K562 (cell line): ENCODE data around the gene RELCH. TPM values are rescaled to one million over a fixed set of nuclear protein-coding genes. Genes with fewer than 3 reads are reported as not detected.

ENCODE experiments used
- ATAC-seq: fragments of 200-7000 bp; cut with Tn5 transposase; 3 replicates; pipeline ENCODE4 v1.9.1; 2020; ENCODE audit warnings: moderate library complexity
- BruUV-seq: library from RNA; stranded (reverse); fragments of 400-500 nt; replicated peaks from 2 replicates; lab custom pipeline; 2021; lab: Mats Ljungman, UMichigan
- CTCF ChIA-PET: fragments of 300-600 bp; formaldehyde crosslinking; extraction: SDS; loops from one replicate; lab custom pipeline; 2021; ENCODE audit warnings: low intra/inter-chr PET ratio; lab: Yijun Ruan, JAX
- POLR2A ChIA-PET: fragments of 300-600, 350-650 bp; sonication (Branson Sonifier 250); formaldehyde crosslinking; extraction: SDS; loops from one replicate; lab custom pipeline; 2021; ENCODE audit warnings: antibody characterized with exemption, inconsistent platforms; lab: Yijun Ruan, JAX
- DNase-seq, 4 experiments: peaks; one replicate each; pipeline versions ENCODE4 v3.0.0 to v3.0.0-alpha.2; 2011 to 2018; ENCODE audit warnings: low spot score in 3 of 4, mixed read lengths in 3 of 4; ENCODE audit errors: extremely low read depth in 1 of 4
- FAIRE-seq: peaks from 2 replicates; lab custom pipeline; 2011; peaks lifted over from hg19 to GRCh38; lab: Jason Lieb, UNC
- H2AFZ ChIP-seq: 2 replicates; pipeline ENCODE4 v1.6.0; 2011; ENCODE audit warnings: low read depth, low read length, control low read depth, inconsistent platforms
- H3K27ac ChIP-seq: fragments of 200-600 bp; 3 replicates; pipeline ENCODE4 v1.8.0; 2011; ENCODE audit warnings: low read depth, mild to moderate bottlenecking, control low read depth, inconsistent platforms, low read length, moderate library complexity, mixed read lengths; ENCODE audit errors: extremely low read depth
- H3K27me3 ChIP-seq, 2 experiments: fragments of 300-600 bp in 1 of 2; 2 replicates in 1 of 2; 3 replicates in 1 of 2; pipeline versions ENCODE4 v1.6.0 to v1.8.0; 2011; ENCODE audit warnings: inconsistent platforms in 2 of 2, low read length in 2 of 2, mild to moderate bottlenecking in 1 of 2, mixed read lengths in 1 of 2, moderate library complexity in 1 of 2; ENCODE audit not compliant: control insufficient read depth in 2 of 2, insufficient read depth in 2 of 2
- H3K36me3 ChIP-seq: fragments of 300-600 bp; 3 replicates; pipeline ENCODE4 v1.8.0; 2011; ENCODE audit warnings: mild to moderate bottlenecking, low read length, inconsistent platforms; ENCODE audit not compliant: control insufficient read depth, insufficient read depth
- H3K4me1 ChIP-seq, 2 experiments: fragments of 200-600 bp in 1 of 2; replicated peaks in 1 of 2; 2 replicates in 1 of 2; 3 replicates in 1 of 2; pipeline versions ENCODE4 v1.5.1 to v1.8.0; 2011; ENCODE audit warnings: inconsistent platforms in 2 of 2, low read length in 2 of 2, mild to moderate bottlenecking in 1 of 2, mixed read lengths in 1 of 2, moderate library complexity in 1 of 2; ENCODE audit not compliant: control insufficient read depth in 2 of 2, insufficient read depth in 2 of 2
- H3K4me2 ChIP-seq: 2 replicates; pipeline ENCODE4 v1.6.1; 2011; ENCODE audit warnings: low read length, control low read depth, inconsistent platforms, mixed read lengths; ENCODE audit not compliant: insufficient read depth
- H3K4me3 ChIP-seq: fragments of 200-600 bp; sonication (generic), shearing (Covaris generic); 2 replicates; pipeline ENCODE4 v1.5.1; 2016; ENCODE audit warnings: control low read depth, inconsistent platforms
- H3K79me2 ChIP-seq: fragments of 200-600 bp; 3 replicates; pipeline ENCODE4 v1.8.0; 2011; ENCODE audit warnings: low read length, inconsistent platforms; ENCODE audit not compliant: control insufficient read depth, insufficient read depth
- H3K9ac ChIP-seq, 2 experiments: 2 replicates each; pipeline versions ENCODE4 v1.6.0 to v1.6.1; 2011; ENCODE audit warnings: low read depth in 2 of 2, low read length in 2 of 2, control low read depth in 1 of 2, inconsistent platforms in 1 of 2, mild to moderate bottlenecking in 1 of 2, mixed read lengths in 1 of 2; ENCODE audit not compliant: insufficient read depth in 1 of 2
- H3K9me1 ChIP-seq: one replicate; pipeline ENCODE4 v1.6.0; 2011; ENCODE audit warnings: inconsistent platforms, mild to moderate bottlenecking, low read length, moderate library complexity; ENCODE audit not compliant: control insufficient read depth, insufficient read depth
- H3K9me3 ChIP-seq: replicated peaks from 2 replicates; pipeline ENCODE4 v1.5.1; 2011; ENCODE audit warnings: low read depth, low read length, inconsistent platforms; ENCODE audit not compliant: control insufficient read depth, insufficient read depth
- H4K20me1 ChIP-seq: replicated peaks from 2 replicates; pipeline ENCODE4 v1.6.1; 2011; ENCODE audit warnings: low read length, inconsistent platforms, mixed read lengths; ENCODE audit not compliant: control insufficient read depth, insufficient read depth
- CC2D1A ChIP-seq: fragments of 450-650 bp; IDR thresholded peaks from 2 replicates; pipeline ENCODE4 v1.6.1; 2017; ENCODE audit warnings: mild to moderate bottlenecking
- ELK1 ChIP-seq: sonication (generic); formaldehyde crosslinking; IDR thresholded peaks from 2 replicates; pipeline ENCODE4 v1.8.1; 2022; ENCODE audit warnings: missing genetic modification reagents
- HMGN3 ChIP-seq: IDR thresholded peaks from 2 replicates; pipeline ENCODE4 v1.6.1; 2011; ENCODE audit warnings: borderline replicate concordance, low read depth, mild to moderate bottlenecking, mixed read lengths, low read length; ENCODE audit not compliant: insufficient read length; ENCODE audit errors: extremely low read depth
- HNRNPUL1 ChIP-seq: fragments of 200-400 bp; formaldehyde crosslinking; IDR thresholded peaks from 2 replicates; pipeline ENCODE4 v1.6.1; 2017; ENCODE audit warnings: low read length
- NR1H2 ChIP-seq: sonication (generic); formaldehyde crosslinking; IDR thresholded peaks from 2 replicates; pipeline ENCODE4 v1.4.0; 2020; ENCODE audit warnings: mild to moderate bottlenecking, missing genetic modification reagents
- PCBP2 ChIP-seq: fragments of 200-400 bp; formaldehyde crosslinking; IDR thresholded peaks from 2 replicates; pipeline ENCODE4 v1.6.1; 2018; ENCODE audit warnings: low read length, low read depth, mild to moderate bottlenecking, moderate library complexity; ENCODE audit not compliant: poor library complexity, severe bottlenecking
- POU5F1 ChIP-seq: fragments of 150-350 bp; IDR thresholded peaks from 2 replicates; pipeline ENCODE4 v1.6.1; 2014; ENCODE audit warnings: borderline replicate concordance, low read length, low read depth, mild to moderate bottlenecking; ENCODE audit not compliant: partially characterized antibody
- PRPF4 ChIP-seq: fragments of 200-400 bp; formaldehyde crosslinking; IDR thresholded peaks from one replicate; pipeline ENCODE4 v1.6.1; 2017; ENCODE audit warnings: low read length, low read depth, mild to moderate bottlenecking; ENCODE audit not compliant: insufficient read depth, poor library complexity, severe bottlenecking
- RREB1 ChIP-seq: fragments of 250-450 bp; sonication (Bioruptor Pico); IDR thresholded peaks from 2 replicates; pipeline ENCODE4 v1.4.0; 2020
- STAT5A ChIP-seq: IDR thresholded peaks from 2 replicates; pipeline ENCODE4 v1.6.1; 2012; ENCODE audit warnings: low read length, inconsistent platforms, borderline replicate concordance
- ZNF282 ChIP-seq: sonication (generic); formaldehyde crosslinking; IDR thresholded peaks from 2 replicates; pipeline ENCODE4 v1.8.1; 2023; ENCODE audit warnings: missing genetic modification reagents
- ZSCAN29 ChIP-seq: fragments of 450-650 bp; IDR thresholded peaks from 2 replicates; pipeline ENCODE4 v1.6.1; 2017
- WGBS: fragments of 100-300 bp; shearing (Covaris generic); methylation state at CpG from one replicate; pipeline ENCODE4 v1.1.6; 2016; ENCODE audit warnings: low coverage, mixed read lengths; ENCODE audit not compliant: insufficient coverage; ENCODE audit errors: missing lambda C conversion rate; 5-methylcytosine and 5-hydroxymethylcytosine counted together
- in situ Hi-C: fragments of 300-500 bp; cut with MboI; formaldehyde crosslinking; loops from 4 replicates; pipeline ENCODE4 v1.15.0; 2018; ENCODE audit warnings: inconsistent platforms, mixed read lengths
- intact Hi-C: fragments of 100-400 bp; cut with micrococcal nuclease; formaldehyde crosslinking; loops from 2 replicates; pipeline ENCODE4 v1.14.2; 2022
- polyA plus RNA-seq, 8 experiments: library from polyadenylated mRNA; depleted of rRNA in 4 of 8; stranded (reverse) in 5 of 8; unstranded in 3 of 8; fragments of >200 nt; fragmentation: Nextera tagmentation in 2 of 8; fragmentation: Illumina TruSeq in 1 of 8; extraction: Ambion mirVana in 2 of 8; extraction: Trizol in 1 of 8; gene quantifications; 2 replicates each; pipeline versions ENCODE4 v1.2.1 to v1.2.3, GENCODE V29; 2011 to 2014; ENCODE audit warnings: inconsistent platforms in 1 of 8, missing spikeins in 1 of 8
- total RNA-seq, 7 experiments: library from RNA; depleted of rRNA in 6 of 7; stranded (reverse); fragments of >200 nt in 6 of 7; fragmentation: Illumina TruSeq in 2 of 7; extraction: Trizol in 2 of 7; gene quantifications; 2 replicates each; pipeline versions ENCODE4 v1.2.1 to v1.2.3, GENCODE V29; 2011 to 2021; ENCODE audit warnings: low replicate concordance in 1 of 7

RELCH gene
- total and polyA plus RNA-seq, 9 of the 15 experiments (the other 6 are each of a cell fraction or from before 2014, with no cell fraction given): 1.4 to 13.6 (median 7.6) TPM

- TF ChIP-seq NR1H2 (CRISPR knock-in tag) (no peak), PCBP2 (no peak), STAT5A (no peak), PRPF4 (no peak), ELK1 (no peak)
Measured at GRCh38 chr18:62172298-62172697, 14.8 kb upstream of the RELCH start (continued).

GRCh38 chr18:62175521-62175920, 11.5 kb upstream of the RELCH start:
- Histone ChIP-seq H3K4me2 (no peak overlapping the region), H4K20me1 (no peaks in the 10 kb centered on the region), H3K27me3 (no peaks in the 10 kb centered on the region), H3K9ac (no peak overlapping the region), H3K9me1 (no peaks in the 10 kb centered on the region), H3K4me1 (no peaks in the 10 kb centered on the region; a peak in 1 of 5 replicates), H3K36me3 (no peaks in the 10 kb centered on the region), H2AFZ (no peak overlapping the region), H3K9me3 (no peaks in the 10 kb centered on the region), H3K79me2 (peaks cover 14% of the 10 kb centered on the region; the same call in 2 of the 3 replicates), H3K27ac (no peak overlapping the region), H3K4me3 (no peak overlapping the region)
- DNase-seq (no peak), FAIRE-seq (no peak), ATAC-seq (no peak)
- CTCF ChIA-PET: no interaction called here
- no TSS peak for BruUV-seq
- POLR2A ChIA-PET: no interaction called here
- TF ChIP-seq ZNF282: no peak
- no peak for TF ChIP-seq HNRNPUL1
- no peak for TF ChIP-seq POU5F1
- no peak for TF ChIP-seq ZSCAN29
- no peak for TF ChIP-seq HMGN3
- no peak for TF ChIP-seq CC2D1A
- TF ChIP-seq RREB1 (CRISPR knock-in tag): no peak
- intact Hi-C loops: no loop called here
- 62% methylated on average over 3 of the region's 3 CpGs for WGBS
- in situ Hi-C loops: loop anchor here (25.0 kb wide), 1 partner anchor 812 kb away; no protein-coding TSS in a partner anchor
